Naive thymus-derived CD8-positive, alpha-beta T cell (primary cell): ENCODE results near the gene KRTAP5-1. TPM values are rescaled to one million over a fixed set of nuclear protein-coding genes. Genes with fewer than 3 reads are reported as not detected.
A peak's percentile ranks its signal among the peaks of the same experiment; 100 is the strongest.

ENCODE experiments used
- ATAC-seq, 2 donors: fragments of 150-1000 bp; cut with Tn5 transposase in 1 of 2; sonication (Bioruptor Pico), chemical (Tn5 transposase) in 1 of 2; 1 replicate in 1 of 2; 2 replicates in 1 of 2; pipeline ENCODE4 v1.10.0; 2021; ENCODE audit warnings: mild to moderate bottlenecking in 2 of 2, moderate library complexity in 2 of 2
- POLR2A ChIA-PET: fragments of 350-600 bp; sonication (Branson Sonifier 250); formaldehyde crosslinking; loops from one replicate; lab custom pipeline; 2021; ENCODE audit warnings: antibody characterized with exemption; lab: Charles Lee
- DNase-seq, 10 donors: peaks; one replicate each; pipeline versions ENCODE4 v3.0.0 to v3.0.0-alpha.2; 2020 to 2022
- H3K27ac Mint-ChIP-seq, 10 donors: one replicate each; pipeline ENCODE4 v1.8.0; 2020 to 2022; ENCODE audit warnings: mild to moderate bottlenecking in 10 of 10, mixed read lengths in 10 of 10, moderate library complexity in 4 of 10, inconsistent platforms in 1 of 10
- H3K27me3 Mint-ChIP-seq, 5 donors: one replicate each; pipeline ENCODE4 v1.8.0; 2021 to 2022; ENCODE audit warnings: mixed read lengths in 5 of 5
- H3K36me3 Mint-ChIP-seq, 3 donors: one replicate each; pipeline ENCODE4 v1.8.0; 2020 to 2022; ENCODE audit warnings: mixed read lengths in 3 of 3, mild to moderate bottlenecking in 2 of 3, inconsistent platforms in 1 of 3
- H3K4me1 Mint-ChIP-seq, 4 donors: one replicate each; pipeline ENCODE4 v1.8.0; 2021 to 2022; ENCODE audit warnings: mixed read lengths in 4 of 4
- H3K4me3 Mint-ChIP-seq, 10 donors: one replicate each; pipeline ENCODE4 v1.8.0; 2020 to 2022; ENCODE audit warnings: mild to moderate bottlenecking in 10 of 10, mixed read lengths in 10 of 10, moderate library complexity in 6 of 10, inconsistent platforms in 1 of 10
- H3K9me3 Mint-ChIP-seq, 9 donors: one replicate each; pipeline ENCODE4 v1.8.0; 2020 to 2022; ENCODE audit warnings: mixed read lengths in 9 of 9, mild to moderate bottlenecking in 3 of 9, inconsistent platforms in 1 of 9, moderate library complexity in 1 of 9
- polyA plus RNA-seq, 3 donors: library from polyadenylated mRNA; unstranded; fragments of 300-500 nt; fragmentation: Illumina TruSeq; gene quantifications; one replicate each; pipeline ENCODE4 v1.2.3, GENCODE V29; 2021
- total RNA-seq, 8 experiments: library from RNA in 2 of 8; stranded (reverse) in 2 of 8; gene quantifications; one replicate each; pipeline ENCODE4 v1.2.3 and lab custom pipeline; 2021 to 2026

Gene KRTAP5-1
- total and polyA plus RNA-seq, 5 experiments from 2014 or later: not detected

DNA sequence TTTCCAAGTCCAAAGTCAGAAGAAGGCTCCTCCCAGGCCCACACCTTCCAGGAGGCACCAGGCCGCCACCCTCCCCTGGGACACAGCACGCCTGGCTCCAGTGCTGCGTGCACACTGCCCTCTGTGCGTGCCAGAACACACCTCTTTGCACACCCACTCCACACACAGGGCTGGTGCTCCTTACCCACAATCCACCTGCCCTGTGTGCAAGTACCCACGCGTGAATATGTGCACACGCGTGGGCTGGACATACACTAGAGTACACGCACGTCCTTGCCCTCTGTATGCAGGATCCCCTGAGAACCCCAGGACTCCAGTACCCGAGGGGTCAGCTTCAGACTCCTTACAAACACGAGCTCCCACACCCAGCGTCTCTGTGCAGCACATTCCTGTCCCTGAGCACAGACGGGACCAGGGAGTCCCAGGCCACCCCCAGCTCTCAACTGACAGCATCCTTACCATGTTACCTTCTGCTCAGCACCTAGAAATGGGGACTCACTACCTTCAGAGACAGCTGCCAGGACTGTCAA is 15.8 kb downstream of the KRTAP5-1 start:
- H3K27me3 Mint-ChIP-seq: peaks cover 0 to 3% (median 0%) of the 10 kb centered on the region in 5 donors
- peak overlapping the region in 9 of 10 donors; percentile 54 to 92 (median 83) for H3K27ac Mint-ChIP-seq
- peaks cover 13 to 34% (median 23%) of the 10 kb centered on the region in 4 donors for H3K4me1 Mint-ChIP-seq
- POLR2A ChIA-PET: interaction anchor here (1.0 to 1.7 kb wide), 3 partner anchors 11 to 23 kb away, joined by 3 to 5 read pairs (median 4); no protein-coding TSS in a partner anchor
- H3K9me3 Mint-ChIP-seq: no peaks in the 10 kb centered on the region
- H3K36me3 Mint-ChIP-seq: peaks cover 0 to 3% (median 0%) of the 10 kb centered on the region in 3 donors
- peak in 1 of 10 donors; percentile 54 for DNase-seq
- ATAC-seq: no peak
- peak overlapping the region in 9 of 10 donors; percentile 21 to 79 (median 60) for H3K4me3 Mint-ChIP-seq

- no peaks in the 10 kb centered on the region for H3K9me3 Mint-ChIP-seq
- DNase-seq: peak in 7 of 10 donors; percentile 39 to 70 (median 58)
- peak in 1 of 2 donors; percentile 7 for ATAC-seq
- peak overlapping the region in 5 of 10 donors; percentile 41 to 92 (median 48) for H3K27ac Mint-ChIP-seq
- H3K4me3 Mint-ChIP-seq: peak overlapping the region in 3 of 10 donors; percentile 19 to 53 (median 45)
- H3K27me3 Mint-ChIP-seq: peaks cover 0 to 3% (median 0%) of the 10 kb centered on the region in 5 donors
- peaks cover 0 to 3% (median 0%) of the 10 kb centered on the region in 3 donors for H3K36me3 Mint-ChIP-seq
- H3K4me1 Mint-ChIP-seq: peaks cover 10 to 29% (median 18%) of the 10 kb centered on the region in 4 donors
- POLR2A ChIA-PET: no interaction called here
These were observed 16.6 kb downstream of the KRTAP5-1 start for GRCh38 chr11:1568441-1568911.

- DNase-seq: peak in 1 of 10 donors; percentile 31
These were observed 17.4 kb downstream of the KRTAP5-1 start for GRCh38 chr11:1567721-1568100.

GRCh38 chr11:1567052-1567720 is 17.9 kb downstream of the KRTAP5-1 start:
- peaks cover 7 to 27% (median 15%) of the 10 kb centered on the region in 4 donors for H3K4me1 Mint-ChIP-seq
- POLR2A ChIA-PET: no interaction called here
- no peaks in the 10 kb centered on the region for H3K9me3 Mint-ChIP-seq
- peak overlapping the region in 2 of 10 donors; percentile 43 to 45 for H3K4me3 Mint-ChIP-seq
- peaks cover 0 to 3% (median 0%) of the 10 kb centered on the region in 3 donors for H3K36me3 Mint-ChIP-seq
- H3K27ac Mint-ChIP-seq: peak overlapping the region in 3 of 10 donors; percentile 40 to 92 (median 79)
- ATAC-seq (no peak), DNase-seq (peak in 1 of 10 donors; percentile 54)
- peaks cover 0 to 3% (median 0%) of the 10 kb centered on the region in 5 donors for H3K27me3 Mint-ChIP-seq

More at GRCh38 chr11:1567721-1568100, 17.4 kb downstream of the KRTAP5-1 start:
- H3K9me3 Mint-ChIP-seq: no peaks in the 10 kb centered on the region
- no peak for ATAC-seq
- H3K27ac Mint-ChIP-seq: peak overlapping the region in 4 of 10 donors; percentile 11 to 92 (median 50)
- peaks cover 7 to 27% (median 15%) of the 10 kb centered on the region in 4 donors for H3K4me1 Mint-ChIP-seq
- H3K27me3 Mint-ChIP-seq: peaks cover 0 to 3% (median 0%) of the 10 kb centered on the region in 5 donors
- POLR2A ChIA-PET: no interaction called here
- peak overlapping the region in 1 of 10 donors; percentile 38 for H3K4me3 Mint-ChIP-seq
- H3K36me3 Mint-ChIP-seq: peaks cover 0 to 3% (median 0%) of the 10 kb centered on the region in 3 donors

- peaks cover 0 to 3% (median 0%) of the 10 kb centered on the region in 5 donors for H3K27me3 Mint-ChIP-seq
- H3K4me3 Mint-ChIP-seq: peak overlapping the region in 2 of 10 donors; percentile 43 to 45
- peaks cover 7 to 27% (median 15%) of the 10 kb centered on the region in 4 donors for H3K4me1 Mint-ChIP-seq
- DNase-seq (peak in 1 of 10 donors; percentile 51), ATAC-seq (no peak)
- no peaks in the 10 kb centered on the region for H3K9me3 Mint-ChIP-seq
- POLR2A ChIA-PET: interaction anchor here (1.0 kb wide), 1 partner anchor 27 kb away, joined by 3 read pairs; no protein-coding TSS in a partner anchor
- H3K36me3 Mint-ChIP-seq: peaks cover 0 to 3% (median 0%) of the 10 kb centered on the region in 3 donors
- peak overlapping the region in 2 of 10 donors; percentile 40 to 79 for H3K27ac Mint-ChIP-seq
These were observed 18.6 kb downstream of the KRTAP5-1 start for GRCh38 chr11:1566381-1567051.

DNA sequence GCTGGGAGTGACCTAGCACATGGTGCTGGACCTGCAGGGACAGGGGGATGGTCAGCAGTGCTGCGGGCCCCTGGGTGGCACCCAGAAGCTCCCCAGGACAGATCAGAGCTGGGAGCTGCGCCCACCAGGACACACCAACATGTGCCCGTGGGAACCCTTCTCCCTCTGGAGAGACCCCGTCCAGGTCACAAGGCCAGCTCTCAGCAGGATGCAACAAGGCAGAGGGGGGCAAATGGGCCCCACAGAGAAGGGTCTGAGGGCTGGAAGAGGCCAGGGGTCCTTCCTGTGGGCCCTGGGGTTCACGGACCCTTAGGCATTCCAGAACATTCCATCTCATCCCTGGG is 19.2 kb downstream of the KRTAP5-1 start:
- ATAC-seq: no peak
- Mint-ChIP-seq H3K4me3 (no peak overlapping the region), H3K36me3 (peaks cover 0 to 3% (median 0%) of the 10 kb centered on the region in 3 donors), H3K27me3 (peaks cover 0 to 3% (median 0%) of the 10 kb centered on the region in 5 donors), H3K4me1 (peaks cover 7 to 27% (median 15%) of the 10 kb centered on the region in 4 donors), H3K9me3 (no peaks in the 10 kb centered on the region), H3K27ac (peak overlapping the region in 1 of 10 donors; percentile 79)
- DNase-seq: peak in 1 of 10 donors; percentile 61
- POLR2A ChIA-PET: interaction anchor here (1.0 to 1.8 kb wide), 2 partner anchors 10 to 26 kb away, joined by 3 to 4 read pairs; no protein-coding TSS in a partner anchor

- DNase-seq: peak in 1 of 10 donors; percentile 53
These were observed 19.7 kb downstream of the KRTAP5-1 start for GRCh38 chr11:1565173-1565903.

GRCh38 chr11:1564535-1565172 is 20.4 kb downstream of the KRTAP5-1 start:
- Mint-ChIP-seq H3K27ac (peak overlapping the region in 2 of 10 donors; percentile 40 to 79), H3K4me1 (peaks cover 7 to 15% (median 12%) of the 10 kb centered on the region in 4 donors), H3K4me3 (peak overlapping the region in 1 of 10 donors; percentile 45), H3K27me3 (peaks cover 0 to 2% (median 0%) of the 10 kb centered on the region in 5 donors), H3K36me3 (peaks cover 0 to 3% (median 0%) of the 10 kb centered on the region in 3 donors), H3K9me3 (no peaks in the 10 kb centered on the region)
- peak in 1 of 2 donors; percentile 13 for ATAC-seq
- peak in 1 of 10 donors; percentile 35 for DNase-seq
- POLR2A ChIA-PET: interaction anchor here (1.8 kb wide), 1 partner anchor 9 kb away, joined by 4 read pairs; no protein-coding TSS in a partner anchor

More at GRCh38 chr11:1565173-1565903, 19.7 kb downstream of the KRTAP5-1 start:
- Mint-ChIP-seq H3K36me3 (peaks cover 0 to 3% (median 0%) of the 10 kb centered on the region in 3 donors), H3K9me3 (no peaks in the 10 kb centered on the region), H3K4me3 (peak overlapping the region in 1 of 10 donors; percentile 45), H3K4me1 (peaks cover 7 to 22% (median 15%) of the 10 kb centered on the region in 4 donors), H3K27ac (peak overlapping the region in 2 of 10 donors; percentile 40 to 79), H3K27me3 (peaks cover 0 to 3% (median 0%) of the 10 kb centered on the region in 5 donors)
- ATAC-seq: no peak
- POLR2A ChIA-PET: interaction anchor here (1.0 to 1.8 kb wide), 2 partner anchors 9 to 26 kb away, joined by 3 to 4 read pairs; no protein-coding TSS in a partner anchor

GRCh38 chr11:1563697-1564534 is 21.2 kb downstream of the KRTAP5-1 start:
- Mint-ChIP-seq H3K4me3 (no peak overlapping the region), H3K27me3 (peaks cover 0 to 2% (median 0%) of the 10 kb centered on the region in 5 donors), H3K4me1 (peaks cover 2 to 8% (median 5%) of the 10 kb centered on the region in 4 donors), H3K27ac (peak overlapping the region in 3 of 10 donors; percentile 59 to 70 (median 61)), H3K36me3 (peaks cover 0 to 3% (median 0%) of the 10 kb centered on the region in 3 donors), H3K9me3 (no peaks in the 10 kb centered on the region)
- POLR2A ChIA-PET: interaction anchor here (1.8 kb wide), 1 partner anchor 8 kb away, joined by 4 read pairs; no protein-coding TSS in a partner anchor
- DNase-seq: peak in 1 of 10 donors; percentile 60
- ATAC-seq: no peak

GRCh38 chr11:1563149-1563638 is 21.9 kb downstream of the KRTAP5-1 start:
- Mint-ChIP-seq H3K4me1 (peaks cover 0 to 2% (median under 1%) of the 10 kb centered on the region in 4 donors), H3K36me3 (peaks cover 0 to 5% (median 0%) of the 10 kb centered on the region in 3 donors), H3K27ac (peak overlapping the region in 2 of 10 donors; percentile 59 to 61), H3K27me3 (peaks cover 0 to 2% (median 0%) of the 10 kb centered on the region in 5 donors), H3K4me3 (no peak overlapping the region), H3K9me3 (no peaks in the 10 kb centered on the region)
- POLR2A ChIA-PET: no interaction called here
- ATAC-seq (no peak), DNase-seq (peak in 1 of 10 donors; percentile 46)
